ENCODE measurements around the gene CASP7.

Gene CASP7

GRCh38 chr10:113718969-113719822 is 39.5 kb downstream of the CASP7 start:
- no peaks in the 10 kb centered on the region for H3K79me2 ChIP-seq (ENCODE audit: insufficient read depth, low read length)
- H3K27ac ChIP-seq (ENCODE audit: low read depth, low read length) = no peak overlapping the region
- TF ChIP-seq CTCF (IDR thresholded peaks at IDR 0.05; ENCODE audit: insufficient read depth, low read length, poor library complexity, severe bottlenecking) = no peak
- TF ChIP-seq EZH2phosphoT487 (conservative IDR thresholded peaks at IDR 0.05; ENCODE audit: low read length) = no peak
- H3K4me2 ChIP-seq (ENCODE audit: low read depth, low read length, poor library complexity, severe bottlenecking) = no peak overlapping the region
- H3F3A ChIP-seq (ENCODE audit: insufficient read depth) = no peaks in the 10 kb centered on the region
- no peaks in the 10 kb centered on the region for H3K36me3 ChIP-seq (ENCODE audit: low read length)
- no peak overlapping the region for H3K9ac ChIP-seq (ENCODE audit: low read length)
- H4K20me1 ChIP-seq (ENCODE audit: low read depth, low read length) = no peaks in the 10 kb centered on the region
- H3K4me3 ChIP-seq (ENCODE audit: insufficient read depth, low read length, poor library complexity, severe bottlenecking) = no peak overlapping the region
- H3K9me3 ChIP-seq (ENCODE audit: insufficient read depth, low read length) = no peaks in the 10 kb centered on the region
- H3K27me3 ChIP-seq (ENCODE audit: low read length) = no peaks in the 10 kb centered on the region
- no peaks in the 10 kb centered on the region for H3K9me2 ChIP-seq (replicated peaks; ENCODE audit: insufficient read depth, low read length)
- H2AFZ ChIP-seq (ENCODE audit: low read depth, low read length, severe bottlenecking) = no peak overlapping the region

- Histone ChIP-seq H3F3A (ENCODE audit: insufficient read depth) (no peaks in the 10 kb centered on the region), H3K9me3 (ENCODE audit: insufficient read depth, low read length) (no peaks in the 10 kb centered on the region), H3K4me3 (ENCODE audit: insufficient read depth, low read length, poor library complexity, severe bottlenecking) (no peak overlapping the region), H3K4me2 (ENCODE audit: low read depth, low read length, poor library complexity, severe bottlenecking) (no peak overlapping the region), H3K36me3 (ENCODE audit: low read length) (no peaks in the 10 kb centered on the region), H2AFZ (ENCODE audit: low read depth, low read length, severe bottlenecking) (no peak overlapping the region), H3K9me2 (replicated peaks; ENCODE audit: insufficient read depth, low read length) (no peaks in the 10 kb centered on the region), H3K79me2 (ENCODE audit: insufficient read depth, low read length) (no peaks in the 10 kb centered on the region), H4K20me1 (ENCODE audit: low read depth, low read length) (no peaks in the 10 kb centered on the region), H3K9ac (ENCODE audit: low read length) (no peak overlapping the region), H3K27ac (ENCODE audit: low read depth, low read length) (no peak overlapping the region), H3K27me3 (ENCODE audit: low read length) (no peaks in the 10 kb centered on the region)
- TF ChIP-seq CTCF (IDR thresholded peaks at IDR 0.05; ENCODE audit: insufficient read depth, low read length, poor library complexity, severe bottlenecking) (no peak), EZH2phosphoT487 (conservative IDR thresholded peaks at IDR 0.05; ENCODE audit: low read length) (no peak)
These were observed 40.7 kb downstream of the CASP7 start for GRCh38 chr10:113720386-113720785.

- no peaks in the 10 kb centered on the region for H4K20me1 ChIP-seq (ENCODE audit: low read depth, low read length)
- no peak overlapping the region for H3K27ac ChIP-seq (ENCODE audit: low read depth, low read length)
- H3K27me3 ChIP-seq (ENCODE audit: low read length) = no peaks in the 10 kb centered on the region
- no peaks in the 10 kb centered on the region for H3K9me2 ChIP-seq (replicated peaks; ENCODE audit: insufficient read depth, low read length)
- no peaks in the 10 kb centered on the region for H3K9me3 ChIP-seq (ENCODE audit: insufficient read depth, low read length)
- H3K4me3 ChIP-seq (ENCODE audit: insufficient read depth, low read length, poor library complexity, severe bottlenecking) = no peak overlapping the region
- H3K79me2 ChIP-seq (ENCODE audit: insufficient read depth, low read length) = no peaks in the 10 kb centered on the region
- H3K36me3 ChIP-seq (ENCODE audit: low read length) = no peaks in the 10 kb centered on the region
- H2AFZ ChIP-seq (ENCODE audit: low read depth, low read length, severe bottlenecking) = no peak overlapping the region
- TF ChIP-seq CTCF (IDR thresholded peaks at IDR 0.05; ENCODE audit: insufficient read depth, low read length, poor library complexity, severe bottlenecking) = no peak
- no peak for TF ChIP-seq EZH2phosphoT487 (conservative IDR thresholded peaks at IDR 0.05; ENCODE audit: low read length)
- H3K4me2 ChIP-seq (ENCODE audit: low read depth, low read length, poor library complexity, severe bottlenecking) = no peak overlapping the region
- H3K9ac ChIP-seq (ENCODE audit: low read length) = no peak overlapping the region
- H3F3A ChIP-seq (ENCODE audit: insufficient read depth) = no peaks in the 10 kb centered on the region
These were observed 52.6 kb downstream of the CASP7 start for GRCh38 chr10:113732160-113732881.

All from SU-DHL-6 (cell line).